HG02610 (cell line): ENCODE data around the gene SH3D19.
"Not testable (repeated sequence)": the region's sequence is repeated elsewhere in the genome, so short reads cannot be mapped to it uniquely, and the experiment has no call there.

Experiments used
- ATAC-seq: cut with Tn5 transposase; IDR thresholded peaks from one replicate; pipeline ENCODE4 v1.9.1; 2021; ENCODE audit warnings: mild to moderate bottlenecking, moderate library complexity; ENCODE audit not compliant: unreplicated experiment

SH3D19 gene

GRCh38 chr4:151284534-151285245 lies 40.7 kb downstream of the SH3D19 start:
- no peak for ATAC-seq

GRCh38 chr4:151276787-151277562 lies 48.4 kb downstream of the SH3D19 start, which contains the start of gene PRSS48:
PRSS48 (plus strand) TSS chr4:151277161; CDS start chr4:151277173, 12 bp downstream.
- ATAC-seq: peak; percentile 67

DNA sequence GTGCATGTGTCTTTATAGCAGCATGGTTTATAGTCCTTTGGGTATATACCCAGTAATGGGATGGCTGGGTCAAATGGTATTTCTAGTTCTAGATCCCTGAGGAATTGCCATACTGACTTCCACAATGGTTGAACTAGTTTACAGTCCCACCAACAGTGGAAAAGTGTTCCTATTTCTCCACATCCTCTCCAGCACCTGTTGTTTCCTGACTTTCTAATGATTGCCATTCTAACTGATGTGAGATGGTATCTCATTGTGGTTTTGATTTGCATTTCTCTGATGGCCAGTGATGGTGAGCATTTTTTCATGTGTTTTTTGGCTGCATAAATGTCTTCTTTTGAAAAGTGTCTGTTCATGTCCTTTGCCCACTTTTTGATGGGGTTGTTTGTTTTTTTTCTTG lies 56.5 kb downstream of the SH3D19 start:
- not testable (repeated sequence) for ATAC-seq

GRCh38 chr4:151267822-151268535 lies 57.4 kb downstream of the SH3D19 start:
- no peak for ATAC-seq

DNA sequence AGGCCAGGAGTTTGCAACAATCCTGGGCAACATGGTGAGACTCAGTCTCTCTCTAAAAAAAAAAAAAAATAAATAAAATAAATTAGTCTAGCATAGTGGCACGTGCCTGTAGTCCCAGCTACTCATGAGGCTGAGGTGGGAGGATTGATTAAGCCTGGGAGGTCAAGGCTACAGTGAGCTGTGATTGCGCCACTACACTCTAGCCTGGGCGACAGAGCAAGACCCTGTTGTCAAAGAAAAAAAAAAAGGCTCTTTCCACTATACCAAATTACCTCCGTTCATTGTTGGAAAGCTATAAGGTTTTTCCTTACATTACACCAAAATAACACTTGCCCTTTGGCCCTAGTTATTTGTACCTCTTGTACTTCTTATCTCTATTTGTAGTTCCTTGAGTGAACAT lies 58.3 kb downstream of the SH3D19 start:
- ATAC-seq: no peak

DNA sequence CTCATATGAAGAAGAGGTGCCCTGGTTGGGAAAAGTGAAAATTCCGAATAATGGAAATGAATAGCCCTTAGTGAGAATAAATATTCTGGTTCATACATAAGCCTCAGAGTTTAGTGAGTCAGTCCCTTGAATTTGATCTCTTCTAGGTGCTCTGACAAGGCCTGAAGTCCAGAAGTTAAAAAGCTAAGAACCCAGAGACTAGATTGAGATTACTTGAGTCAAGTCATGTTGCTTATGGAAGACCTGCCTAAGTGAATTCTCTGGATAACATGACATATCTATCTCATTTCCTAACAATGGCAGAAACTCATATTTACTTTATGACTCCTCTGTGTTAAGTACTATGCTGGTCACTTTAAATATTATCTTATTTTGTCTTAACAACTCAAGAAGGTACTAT lies 58.9 kb downstream of the SH3D19 start:
- no peak for ATAC-seq

DNA sequence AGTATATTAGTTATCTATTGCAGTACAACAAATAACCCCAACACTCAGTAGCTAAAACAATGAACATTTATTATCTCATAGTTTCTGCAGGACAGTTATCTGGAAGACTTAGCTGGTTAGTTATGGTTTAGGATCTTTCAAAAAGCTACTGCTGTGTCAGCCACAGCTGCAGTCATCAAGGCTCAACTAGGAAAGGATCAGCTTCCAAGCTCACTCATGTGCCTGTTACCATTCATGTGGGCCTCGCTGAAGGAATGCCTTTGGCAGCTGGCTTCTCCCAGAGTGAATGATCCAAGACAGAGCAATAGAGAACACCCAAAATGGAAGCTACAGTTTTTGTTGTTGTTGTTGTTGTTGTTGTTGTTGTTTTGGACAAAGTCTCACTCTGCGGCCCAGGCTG lies 62.0 kb downstream of the SH3D19 start:
- no peak for ATAC-seq

GRCh38 chr4:151260526-151260925 lies 64.9 kb downstream of the SH3D19 start:
- ATAC-seq: no peak

GRCh38 chr4:151259752-151260151 lies 65.7 kb downstream of the SH3D19 start:
- no peak for ATAC-seq

DNA sequence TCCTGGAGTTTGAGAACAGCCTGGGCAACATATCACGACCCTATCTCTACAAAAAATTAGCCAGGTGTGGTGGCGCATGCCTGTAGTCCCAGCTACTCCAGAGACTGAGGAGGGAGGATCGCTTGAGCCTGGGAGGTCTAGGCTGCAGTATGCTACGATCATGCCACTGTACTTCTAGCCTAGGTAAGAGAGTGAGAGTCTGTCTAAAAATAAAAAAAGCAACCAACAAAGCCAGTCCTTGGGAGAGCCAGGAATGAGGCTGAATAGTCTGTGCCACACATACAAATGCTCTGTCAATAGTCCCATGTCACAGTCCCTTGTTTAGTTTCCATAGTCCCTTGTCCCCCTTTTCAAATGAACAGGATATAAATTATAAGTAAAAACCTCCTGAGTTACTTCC lies 67.7 kb downstream of the SH3D19 start:
- no peak for ATAC-seq

DNA sequence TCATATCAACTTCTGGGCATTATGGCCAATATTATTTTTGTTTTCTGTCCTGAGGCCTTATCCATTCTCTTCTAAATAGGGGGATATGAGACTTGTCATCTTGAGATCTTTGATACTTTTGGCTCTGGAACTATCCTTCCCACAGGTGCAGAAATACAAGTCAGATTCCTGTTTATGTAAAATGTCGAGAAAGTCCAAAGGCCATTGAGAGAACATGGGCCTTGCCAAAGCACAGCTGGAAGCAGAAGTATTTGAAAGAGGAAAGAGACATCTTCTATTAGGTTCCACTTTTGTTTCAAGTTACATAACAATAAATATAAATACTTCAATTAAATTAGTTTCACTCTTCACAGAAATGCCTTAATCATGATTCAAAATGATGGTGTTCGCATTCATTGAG lies 69.3 kb downstream of the SH3D19 start:
- no peak for ATAC-seq

DNA sequence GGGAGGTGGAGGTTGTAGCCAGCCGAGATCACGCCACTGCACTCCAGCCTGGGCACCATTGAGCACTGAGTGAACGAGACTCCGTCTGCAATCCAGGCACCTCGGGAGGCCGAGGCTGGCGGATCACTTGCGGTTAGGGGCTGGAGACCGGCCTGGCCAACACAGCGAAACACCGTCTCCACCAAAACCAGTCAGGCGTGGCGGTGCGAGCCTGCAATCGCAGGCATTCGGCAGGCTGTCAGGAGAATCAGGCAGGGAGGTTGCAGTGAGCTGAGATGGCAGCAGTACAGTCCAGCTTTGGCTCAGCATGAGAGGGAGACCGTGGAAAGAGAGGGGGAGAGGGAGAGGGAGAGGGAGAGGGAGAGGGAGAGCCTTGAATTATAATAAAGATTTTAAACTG lies 69.7 kb downstream of the SH3D19 start:
- ATAC-seq: not testable (repeated sequence)

GRCh38 chr4:151255226-151255625 lies 70.2 kb downstream of the SH3D19 start:
- ATAC-seq: not testable (repeated sequence)

DNA sequence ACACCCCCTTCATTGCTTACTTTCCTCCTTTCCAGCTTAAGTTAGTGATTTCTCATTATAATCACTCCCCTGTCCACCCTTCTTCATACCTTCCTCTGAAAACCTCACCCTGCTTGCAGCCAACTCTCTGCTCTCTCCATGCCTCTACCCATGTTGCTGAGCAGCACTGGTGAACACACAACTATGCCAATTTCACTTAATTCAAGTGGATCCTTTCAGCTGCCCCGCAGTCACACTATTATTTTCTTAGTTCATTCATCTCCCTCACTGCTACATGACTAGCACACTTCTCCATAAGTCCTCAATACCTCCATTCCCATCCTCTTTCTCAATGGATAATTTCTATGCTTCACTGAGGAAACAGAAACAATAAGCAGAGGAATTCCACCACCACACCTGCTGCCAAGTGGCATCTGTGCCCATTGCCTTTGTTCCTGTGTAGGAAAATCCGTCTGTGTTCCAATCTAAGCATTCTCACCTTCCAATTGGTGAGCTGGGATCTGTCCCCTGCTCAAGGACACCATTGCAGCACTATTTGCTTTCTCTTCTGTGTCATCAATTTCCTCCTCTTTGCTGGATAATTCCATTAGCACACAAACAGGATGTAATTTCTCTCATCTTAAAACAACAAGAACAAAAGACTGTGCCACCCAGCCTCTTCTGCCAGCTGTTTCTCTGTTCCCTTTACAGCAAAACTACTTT lies 73.7 kb downstream of the SH3D19 start:
- no peak for ATAC-seq

DNA sequence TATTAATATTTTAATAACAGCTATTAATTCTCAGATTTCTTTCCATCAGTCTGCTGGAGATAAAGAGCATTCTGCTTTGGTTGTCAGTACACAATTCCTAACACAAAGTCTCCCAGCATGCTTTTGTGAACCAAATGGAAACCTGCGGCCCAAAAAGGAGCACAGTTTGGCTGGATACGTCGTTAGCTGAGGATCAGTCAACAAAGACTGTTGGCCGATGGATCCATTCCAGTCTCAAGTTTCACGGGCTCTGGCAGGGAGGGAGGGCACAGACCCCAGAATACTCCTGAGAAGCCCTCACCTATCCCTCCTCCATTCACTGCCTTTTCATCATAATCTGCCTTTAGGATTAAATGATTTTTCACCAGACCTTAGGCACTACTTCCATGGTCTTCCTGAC lies 74.7 kb downstream of the SH3D19 start:
- ATAC-seq: no peak

- no peak for ATAC-seq
Measured at GRCh38 chr4:151248519-151248918, 76.9 kb downstream of the SH3D19 start.

GRCh38 chr4:151247395-151247794 lies 78.0 kb downstream of the SH3D19 start:
- no peak for ATAC-seq

DNA sequence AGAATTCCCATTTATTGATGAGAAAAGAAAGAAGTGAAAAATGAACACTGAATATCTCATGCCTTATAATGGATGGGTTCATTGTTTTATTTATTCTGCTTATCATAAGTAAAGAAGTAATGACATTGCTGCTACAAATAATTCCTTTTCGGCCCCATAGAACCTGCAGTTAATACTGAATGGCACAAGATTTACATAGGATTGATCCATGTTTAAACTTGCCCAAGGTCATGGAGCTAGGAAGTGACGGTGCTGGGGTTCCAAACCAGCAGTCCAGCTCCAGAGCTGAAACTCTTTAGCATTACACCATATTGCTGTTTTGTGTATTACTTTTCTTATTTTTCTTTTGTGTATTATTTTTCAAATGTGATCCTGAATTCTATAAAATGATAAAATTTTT lies 78.7 kb downstream of the SH3D19 start:
- no peak for ATAC-seq

DNA sequence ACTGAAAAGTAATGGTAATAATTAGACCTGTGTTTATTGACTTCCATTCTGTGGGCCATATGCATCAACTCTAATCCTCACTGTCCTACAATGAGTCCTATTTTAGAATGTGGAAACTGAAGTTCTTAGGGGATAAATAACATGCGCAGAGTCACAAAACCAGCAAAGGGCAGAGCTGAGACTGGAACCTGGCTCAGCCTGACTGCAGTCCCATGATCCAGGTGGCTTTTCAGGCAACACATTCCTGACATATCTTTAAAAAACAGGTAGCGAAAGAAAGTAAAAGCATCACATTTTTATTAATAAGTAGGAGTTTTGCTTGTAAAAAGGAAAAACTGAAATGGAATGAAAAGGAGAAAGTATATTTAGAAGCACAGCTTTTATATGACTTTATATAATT lies 83.1 kb downstream of the SH3D19 start:
- ATAC-seq: no peak

- ATAC-seq: no peak
Measured at GRCh38 chr4:151239608-151240007, 85.8 kb downstream of the SH3D19 start.

DNA sequence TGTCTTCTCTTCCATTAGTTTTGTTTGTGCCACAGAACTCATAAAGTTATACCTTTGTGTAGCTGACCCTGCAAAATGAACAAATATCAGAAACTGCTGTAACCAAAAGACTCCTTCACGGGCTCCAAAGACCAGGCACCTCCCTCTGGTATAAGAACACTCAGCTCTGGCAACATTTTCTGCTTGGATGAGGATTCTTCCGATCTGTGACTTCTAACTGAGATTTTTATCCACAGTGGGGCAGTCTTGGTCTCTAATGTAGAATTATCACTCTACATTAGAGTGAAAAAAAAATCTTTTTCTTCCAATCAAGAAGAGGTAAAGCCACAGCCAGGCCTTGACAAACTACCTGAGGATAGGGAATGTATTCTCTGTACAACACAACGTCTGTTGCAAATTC lies 86.9 kb downstream of the SH3D19 start:
- no peak for ATAC-seq
